OCI-LY7 (cell line): ENCODE results near the gene MREG.

ENCODE experiments used
- CTCF ChIP-seq: fragments of 200-600 bp; sonication (generic); conservative IDR thresholded peaks from 2 replicates; pipeline ENCODE4 v1.5.1; 2014; ENCODE audit warnings: mild to moderate bottlenecking, antibody characterized with exemption, low read length, moderate library complexity, mixed read lengths
- EZH2phosphoT487 ChIP-seq: fragments of 200-600 bp; sonication (generic); IDR thresholded peaks from 2 replicates; pipeline ENCODE4 v1.6.1; 2018; ENCODE audit warnings: low read depth, borderline replicate concordance, mild to moderate bottlenecking, mixed run types, antibody characterized with exemption, low read length, moderate library complexity, mixed read lengths

- TF ChIP-seq CTCF (no peak), EZH2phosphoT487 (no peak)
Observed at GRCh38 chr2:216049452-216049851, 36.1 kb upstream of the MREG start.
